LNCaP clone FGC (cell line): ENCODE data around the gene CREBL2.

Source experiments
- DNase-seq: peaks from one replicate; pipeline ENCODE4 v3.0.0-alpha.2; 2011; ENCODE audit warnings: low read depth
- H3K4me3 ChIP-seq: 2 replicates; pipeline ENCODE4 v1.5.1; 2011; ENCODE audit warnings: mild to moderate bottlenecking, low read depth, low read length, control low read depth
- CTCF ChIP-seq: IDR thresholded peaks from 2 replicates; pipeline ENCODE4 v1.5.1; 2012; ENCODE audit warnings: mild to moderate bottlenecking; ENCODE audit not compliant: control insufficient read depth, insufficient read depth; ENCODE audit errors: extremely low read depth

Gene CREBL2

GRCh38 chr12:12685305-12685704 is 73.6 kb downstream of the CREBL2 start:
- no peak for TF ChIP-seq CTCF
- no peak overlapping the region for H3K4me3 ChIP-seq
- DNase-seq: no peak

GRCh38 chr12:12686472-12686871 is 74.8 kb downstream of the CREBL2 start:
- TF ChIP-seq CTCF: no peak
- no peak overlapping the region for H3K4me3 ChIP-seq
- DNase-seq: no peak

GRCh38 chr12:12686925-12687324 is 75.2 kb downstream of the CREBL2 start:
- no peak for DNase-seq
- TF ChIP-seq CTCF: no peak
- no peak overlapping the region for H3K4me3 ChIP-seq

- no peak overlapping the region for H3K4me3 ChIP-seq
- TF ChIP-seq CTCF: no peak
- no peak for DNase-seq
Observed at GRCh38 chr12:12689647-12690300, 78.1 kb downstream of the CREBL2 start.

- no peak overlapping the region for H3K4me3 ChIP-seq
- DNase-seq: no peak
- no peak for TF ChIP-seq CTCF
Observed at GRCh38 chr12:12691549-12691948, 79.9 kb downstream of the CREBL2 start.

- TF ChIP-seq CTCF: no peak
- DNase-seq: no peak
- H3K4me3 ChIP-seq: no peak overlapping the region
Observed at GRCh38 chr12:12693111-12693671, 81.5 kb downstream of the CREBL2 start.
